ENCODE results near the gene FBLN2.

DNA sequence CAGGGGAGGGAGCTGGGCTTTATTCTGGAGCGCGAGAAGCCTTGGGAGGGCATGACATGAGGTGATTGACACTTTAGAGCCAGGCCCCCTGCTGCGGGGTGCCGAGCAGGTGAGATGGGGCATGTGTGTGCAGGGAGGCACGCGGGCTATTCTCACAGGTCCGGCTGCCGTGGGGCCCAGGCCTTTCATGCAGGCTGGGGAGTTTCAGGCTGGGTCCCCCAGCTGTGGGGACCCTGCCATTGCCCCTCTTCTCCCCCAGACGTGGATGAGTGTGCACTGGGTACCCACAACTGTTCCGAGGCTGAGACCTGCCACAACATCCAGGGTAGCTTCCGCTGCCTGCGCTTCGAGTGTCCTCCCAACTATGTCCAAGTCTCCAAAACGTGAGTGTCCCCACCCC lies 87.3 kb downstream of the FBLN2 start:
- TF ChIP-seq, protein P1, sequence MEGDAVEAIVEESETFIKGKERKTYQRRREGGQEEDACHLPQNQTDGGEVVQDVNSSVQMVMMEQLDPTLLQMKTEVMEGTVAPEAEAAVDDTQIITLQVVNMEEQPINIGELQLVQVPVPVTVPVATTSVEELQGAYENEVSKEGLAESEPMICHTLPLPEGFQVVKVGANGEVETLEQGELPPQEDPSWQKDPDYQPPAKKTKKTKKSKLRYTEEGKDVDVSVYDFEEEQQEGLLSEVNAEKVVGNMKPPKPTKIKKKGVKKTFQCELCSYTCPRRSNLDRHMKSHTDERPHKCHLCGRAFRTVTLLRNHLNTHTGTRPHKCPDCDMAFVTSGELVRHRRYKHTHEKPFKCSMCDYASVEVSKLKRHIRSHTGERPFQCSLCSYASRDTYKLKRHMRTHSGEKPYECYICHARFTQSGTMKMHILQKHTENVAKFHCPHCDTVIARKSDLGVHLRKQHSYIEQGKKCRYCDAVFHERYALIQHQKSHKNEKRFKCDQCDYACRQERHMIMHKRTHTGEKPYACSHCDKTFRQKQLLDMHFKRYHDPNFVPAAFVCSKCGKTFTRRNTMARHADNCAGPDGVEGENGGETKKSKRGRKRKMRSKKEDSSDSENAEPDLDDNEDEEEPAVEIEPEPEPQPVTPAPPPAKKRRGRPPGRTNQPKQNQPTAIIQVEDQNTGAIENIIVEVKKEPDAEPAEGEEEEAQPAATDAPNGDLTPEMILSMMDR (IDR thresholded peaks at IDR 0.05) = no peak
- TF ChIP-seq ZFX (IDR thresholded peaks at IDR 0.05; ENCODE audit: borderline replicate concordance) = no peak

Measured in 22Rv1 (cell line).